ENCODE results near the gene KRABD2.

The KRABD2 gene

GRCh38 chr17:8383143-8383822, 6.8 kb upstream of the KRABD2 start, which contains the start of gene RPL26:
TSS of gene RPL26 (minus strand) at chr17:8383193. CDS start at chr17:8382310, 883 bp downstream.
- Histone ChIP-seq H3K27ac (ENCODE audit: control insufficient read depth, insufficient read depth) (peak within 1 kb of the TSS; percentile 80), H3K36me3 (ENCODE audit: control insufficient read depth in 2 of 2, insufficient read depth in 2 of 2, low read length in 1 of 2) (peaks cover 6 to 22% of the 10 kb centered on the region in 2 experiments), H3K79me2 (ENCODE audit: control insufficient read depth, insufficient read depth, low read length) (peaks cover 47% of the 10 kb centered on the region), H3K27me3 (replicated peaks in 1 of 2; ENCODE audit: control insufficient read depth in 2 of 2, insufficient read depth in 2 of 2, low read length in 1 of 2) (no peaks in the 10 kb centered on the region), H3K9me3 (replicated peaks; ENCODE audit: control insufficient read depth, insufficient read depth, low read length) (no peaks in the 10 kb centered on the region), H2AFZ (ENCODE audit: control insufficient read depth, low read depth, low read length) (peak within 1 kb of the TSS; percentile 91), H3K4me1 (ENCODE audit: control insufficient read depth, insufficient read depth, low read length) (no peaks in the 10 kb centered on the region; the same call in 1 of the 2 replicates), H3K4me2 (ENCODE audit: control insufficient read depth, insufficient read depth) (peak within 1 kb of the TSS; percentile 78), H3K4me3 (peak within 1 kb of the TSS; percentile 84), H4K20me1 (ENCODE audit: control insufficient read depth, insufficient read depth) (peaks cover 9% of the 10 kb centered on the region), H3K9ac (ENCODE audit: control insufficient read depth, insufficient read depth, low read length) (peak within 1 kb of the TSS; percentile 88)
- peak; percentile 95 for DNase-seq (ENCODE audit: low read depth, low spot score)
- in situ Hi-C loops (cut with MboI): no loop called here
- ATAC-seq: peak; percentile 95
- ChIA-PET SMC1A (ENCODE audit: uncharacterized antibody, unreplicated experiment) (interaction anchor here (1.1 kb wide), 1 partner anchor 511 kb away, joined by 4 read pairs; no protein-coding TSS in a partner anchor), CTCF (interaction anchor here (0.6 to 3.1 kb wide), 12 partner anchors 14 to 642 kb away, joined by 3 to 21 read pairs (median 4); partner anchors contain the start of genes RANGRF, RNF222 and SLC25A35), POLR2A (interaction anchor here (0.9 kb wide), 1 partner anchor 52 kb away, joined by 4 read pairs; the partner anchor contains the start of gene NDEL1), RAD21 (ENCODE audit: unreplicated experiment) (interaction anchor here (0.6 to 3.1 kb wide), 6 partner anchors 27 to 696 kb away, joined by 3 to 8 read pairs (median 4); partner anchors contain the start of genes NDEL1 and TP53)
- FAIRE-seq: peak; percentile 91
- BruUV-seq (replicated peaks): no TSS peak
- intact Hi-C loops (cut with micrococcal nuclease; ENCODE audit: unreplicated experiment): loop anchor here (10.0 kb wide), 1 partner anchor 362 kb away; the partner anchor contains the start of gene CCDC42
- WGBS (ENCODE audit: insufficient coverage, insufficient replicate concordance, low lambda C conversion rate, missing lambda C conversion rate): under 1% methylated on average over 42 of the region's 55 CpGs
- TF ChIP-seq RCOR1 (conservative IDR thresholded peaks at IDR 0.05; ENCODE audit: low read depth, low read length) (peak; percentile 95), PML (IDR thresholded peaks at IDR 0.05; ENCODE audit: low read length) (peak; percentile 99), CBFB (IDR thresholded peaks at IDR 0.05; ENCODE audit: low read depth) (peak; percentile 97), SIN3A (IDR thresholded peaks at IDR 0.05; ENCODE audit: low read depth, low read length) (peak; percentile 57; the same call in 1 of the 2 replicates), CHD2 (IDR thresholded peaks at IDR 0.05; ENCODE audit: borderline replicate concordance, low read depth, low read length) (peak; percentile 99), JUND (IDR thresholded peaks at IDR 0.05; ENCODE audit: low read depth, low read length) (no peak), MXI1 (IDR thresholded peaks at IDR 0.05; ENCODE audit: low read depth, low read length) (peak; percentile 92), FOXK2 (IDR thresholded peaks at IDR 0.05) (peak; percentile 59), TCF7 (IDR thresholded peaks at IDR 0.05; ENCODE audit: borderline replicate concordance) (no peak), E2F4 (IDR thresholded peaks at IDR 0.05; ENCODE audit: low read depth, low read length) (0 out of 2 replicates have a peak, but pooled peaks have one; percentile 73), POLR2AphosphoS2 (IDR thresholded peaks at IDR 0.05; ENCODE audit: low read depth, low read length) (peak; percentile 91; the same call in 1 of the 2 replicates), SP1 (IDR thresholded peaks at IDR 0.05; ENCODE audit: low read depth, low read length) (peak; percentile 82), POU2F2 (IDR thresholded peaks at IDR 0.05; ENCODE audit: borderline replicate concordance, low read depth, low read length) (peak; percentile 95), RBBP5 (conservative IDR thresholded peaks at IDR 0.05) (no peak; the same call in none of the 2 replicates), PKNOX1 (IDR thresholded peaks at IDR 0.05) (peak; percentile 42; the same call in 1 of the 2 replicates), KAT2A (conservative IDR thresholded peaks at IDR 0.05; ENCODE audit: control insufficient read depth, low read depth, low read length) (no peak)
- TF ChIP-seq, protein P1, sequence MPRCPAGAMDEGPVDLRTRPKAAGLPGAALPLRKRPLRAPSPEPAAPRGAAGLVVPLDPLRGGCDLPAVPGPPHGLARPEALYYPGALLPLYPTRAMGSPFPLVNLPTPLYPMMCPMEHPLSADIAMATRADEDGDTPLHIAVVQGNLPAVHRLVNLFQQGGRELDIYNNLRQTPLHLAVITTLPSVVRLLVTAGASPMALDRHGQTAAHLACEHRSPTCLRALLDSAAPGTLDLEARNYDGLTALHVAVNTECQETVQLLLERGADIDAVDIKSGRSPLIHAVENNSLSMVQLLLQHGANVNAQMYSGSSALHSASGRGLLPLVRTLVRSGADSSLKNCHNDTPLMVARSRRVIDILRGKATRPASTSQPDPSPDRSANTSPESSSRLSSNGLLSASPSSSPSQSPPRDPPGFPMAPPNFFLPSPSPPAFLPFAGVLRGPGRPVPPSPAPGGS (IDR thresholded peaks at IDR 0.05; ENCODE audit: borderline replicate concordance, insufficient read depth, low read depth, low read length, poor library complexity, severe bottlenecking): peak; percentile 15
- TF ChIP-seq, protein P2, sequence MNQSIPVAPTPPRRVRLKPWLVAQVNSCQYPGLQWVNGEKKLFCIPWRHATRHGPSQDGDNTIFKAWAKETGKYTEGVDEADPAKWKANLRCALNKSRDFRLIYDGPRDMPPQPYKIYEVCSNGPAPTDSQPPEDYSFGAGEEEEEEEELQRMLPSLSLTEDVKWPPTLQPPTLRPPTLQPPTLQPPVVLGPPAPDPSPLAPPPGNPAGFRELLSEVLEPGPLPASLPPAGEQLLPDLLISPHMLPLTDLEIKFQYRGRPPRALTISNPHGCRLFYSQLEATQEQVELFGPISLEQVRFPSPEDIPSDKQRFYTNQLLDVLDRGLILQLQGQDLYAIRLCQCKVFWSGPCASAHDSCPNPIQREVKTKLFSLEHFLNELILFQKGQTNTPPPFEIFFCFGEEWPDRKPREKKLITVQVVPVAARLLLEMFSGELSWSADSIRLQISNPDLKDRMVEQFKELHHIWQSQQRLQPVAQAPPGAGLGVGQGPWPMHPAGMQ (IDR thresholded peaks at IDR 0.05; ENCODE audit: borderline replicate concordance): peak; percentile 84

All from GM12878 (cell line).